ENCODE measurements around the gene BRMS1L. TPM values are rescaled to one million over a fixed set of nuclear protein-coding genes. Genes with fewer than 3 reads are reported as not detected.

BRMS1L gene
- total and polyA plus RNA-seq, 2 donors: 3.1 to 7.4 TPM

- H3K27ac ChIP-seq (ENCODE audit: low read depth in 1 of 2, low read length in 1 of 2): no peak overlapping the region
- no peaks in the 10 kb centered on the region for H3K9me3 ChIP-seq (ENCODE audit: control insufficient read depth in 2 of 2, insufficient read depth in 1 of 2, low read length in 1 of 2)
- H3K4me1 ChIP-seq (ENCODE audit: control insufficient read depth in 2 of 2, insufficient read depth in 2 of 2, low read length in 2 of 2): no peaks in the 10 kb centered on the region
- WGBS: 84% methylated on average over 4 of the region's 4 CpGs
- H3K27me3 ChIP-seq (ENCODE audit: control insufficient read depth in 2 of 2, insufficient read depth in 1 of 2, low read length in 1 of 2): no peaks in the 10 kb centered on the region
- H3K36me3 ChIP-seq (ENCODE audit: control insufficient read depth in 2 of 2, insufficient read depth in 2 of 2, low read length in 1 of 2): no peaks in the 10 kb centered on the region
- no peak for DNase-seq (ENCODE audit: low read depth in 6 of 9, low spot score in 9 of 9)
- H3K4me3 ChIP-seq (ENCODE audit: low read length in 2 of 2): no peak overlapping the region
Observed at GRCh38 chr14:35897616-35898111, 71.5 kb downstream of the BRMS1L start.

- Histone ChIP-seq H3K27me3 (ENCODE audit: control insufficient read depth in 2 of 2, insufficient read depth in 1 of 2, low read length in 1 of 2) (no peaks in the 10 kb centered on the region), H3K4me1 (ENCODE audit: control insufficient read depth in 2 of 2, insufficient read depth in 2 of 2, low read length in 2 of 2) (no peaks in the 10 kb centered on the region), H3K27ac (ENCODE audit: low read depth in 1 of 2, low read length in 1 of 2) (no peak overlapping the region), H3K36me3 (ENCODE audit: control insufficient read depth in 2 of 2, insufficient read depth in 2 of 2, low read length in 1 of 2) (no peaks in the 10 kb centered on the region), H3K9me3 (ENCODE audit: control insufficient read depth in 2 of 2, insufficient read depth in 1 of 2, low read length in 1 of 2) (no peaks in the 10 kb centered on the region), H3K4me3 (ENCODE audit: low read length in 2 of 2) (no peak overlapping the region)
- whole genome bisulfite sequencing: 96% methylated on average over 4 of the region's 4 CpGs
- DNase-seq (ENCODE audit: low read depth in 6 of 9, low spot score in 9 of 9): no peak
Observed at GRCh38 chr14:35898217-35898775, 72.2 kb downstream of the BRMS1L start.

- Histone ChIP-seq H3K36me3 (ENCODE audit: control insufficient read depth in 2 of 2, insufficient read depth in 2 of 2, low read length in 1 of 2) (no peaks in the 10 kb centered on the region), H3K4me3 (ENCODE audit: low read length in 2 of 2) (no peak overlapping the region), H3K4me1 (ENCODE audit: control insufficient read depth in 2 of 2, insufficient read depth in 2 of 2, low read length in 2 of 2) (no peaks in the 10 kb centered on the region), H3K27ac (ENCODE audit: low read depth in 1 of 2, low read length in 1 of 2) (no peak overlapping the region), H3K9me3 (ENCODE audit: control insufficient read depth in 2 of 2, insufficient read depth in 1 of 2, low read length in 1 of 2) (no peaks in the 10 kb centered on the region), H3K27me3 (ENCODE audit: control insufficient read depth in 2 of 2, insufficient read depth in 1 of 2, low read length in 1 of 2) (no peaks in the 10 kb centered on the region)
- 96% methylated on average over 3 of the region's 3 CpGs for WGBS
- no peak for DNase-seq (ENCODE audit: low read depth in 6 of 9, low spot score in 9 of 9)
Observed at GRCh38 chr14:35900741-35901140, 74.6 kb downstream of the BRMS1L start.

- no peaks in the 10 kb centered on the region for H3K4me1 ChIP-seq (ENCODE audit: control insufficient read depth in 2 of 2, insufficient read depth in 2 of 2, low read length in 2 of 2)
- no peaks in the 10 kb centered on the region for H3K9me3 ChIP-seq (ENCODE audit: control insufficient read depth in 2 of 2, insufficient read depth in 1 of 2, low read length in 1 of 2)
- H3K4me3 ChIP-seq (ENCODE audit: low read length in 2 of 2): no peak overlapping the region
- H3K36me3 ChIP-seq (ENCODE audit: control insufficient read depth in 2 of 2, insufficient read depth in 2 of 2, low read length in 1 of 2): no peaks in the 10 kb centered on the region
- H3K27ac ChIP-seq (ENCODE audit: low read depth in 1 of 2, low read length in 1 of 2): no peak overlapping the region
- no peak for DNase-seq (ENCODE audit: low read depth in 6 of 9, low spot score in 9 of 9)
- WGBS: 96% methylated on average over 4 of the region's 4 CpGs
- no peaks in the 10 kb centered on the region for H3K27me3 ChIP-seq (ENCODE audit: control insufficient read depth in 2 of 2, insufficient read depth in 1 of 2, low read length in 1 of 2)
Observed at GRCh38 chr14:35909665-35910064, 83.5 kb downstream of the BRMS1L start.

- H3K36me3 ChIP-seq (ENCODE audit: control insufficient read depth in 2 of 2, insufficient read depth in 2 of 2, low read length in 1 of 2): no peaks in the 10 kb centered on the region
- no peaks in the 10 kb centered on the region for H3K9me3 ChIP-seq (ENCODE audit: control insufficient read depth in 2 of 2, insufficient read depth in 1 of 2, low read length in 1 of 2)
- 98% methylated on average over 4 of the region's 4 CpGs for WGBS
- no peaks in the 10 kb centered on the region for H3K4me1 ChIP-seq (ENCODE audit: control insufficient read depth in 2 of 2, insufficient read depth in 2 of 2, low read length in 2 of 2)
- no peaks in the 10 kb centered on the region for H3K27me3 ChIP-seq (ENCODE audit: control insufficient read depth in 2 of 2, insufficient read depth in 1 of 2, low read length in 1 of 2)
- H3K4me3 ChIP-seq (ENCODE audit: low read length in 2 of 2): no peak overlapping the region
- DNase-seq (ENCODE audit: low read depth in 6 of 9, low spot score in 9 of 9): no peak
- no peak overlapping the region for H3K27ac ChIP-seq (ENCODE audit: low read depth in 1 of 2, low read length in 1 of 2)
Observed at GRCh38 chr14:35910191-35910590, 84.1 kb downstream of the BRMS1L start.

- DNase-seq (ENCODE audit: low read depth in 6 of 9, low spot score in 9 of 9): no peak
- Histone ChIP-seq H3K36me3 (ENCODE audit: control insufficient read depth in 2 of 2, insufficient read depth in 2 of 2, low read length in 1 of 2) (no peaks in the 10 kb centered on the region), H3K27ac (ENCODE audit: low read depth in 1 of 2, low read length in 1 of 2) (no peak overlapping the region), H3K4me1 (ENCODE audit: control insufficient read depth in 2 of 2, insufficient read depth in 2 of 2, low read length in 2 of 2) (no peaks in the 10 kb centered on the region), H3K9me3 (ENCODE audit: control insufficient read depth in 2 of 2, insufficient read depth in 1 of 2, low read length in 1 of 2) (no peaks in the 10 kb centered on the region), H3K4me3 (ENCODE audit: low read length in 2 of 2) (no peak overlapping the region), H3K27me3 (ENCODE audit: control insufficient read depth in 2 of 2, insufficient read depth in 1 of 2, low read length in 1 of 2) (no peaks in the 10 kb centered on the region)
- 92% methylated on average over 4 of the region's 4 CpGs for WGBS
Observed at GRCh38 chr14:35911097-35911496, 85.0 kb downstream of the BRMS1L start.

- H3K4me3 ChIP-seq (ENCODE audit: low read length in 2 of 2): no peak overlapping the region
- H3K9me3 ChIP-seq (ENCODE audit: control insufficient read depth in 2 of 2, insufficient read depth in 1 of 2, low read length in 1 of 2): no peaks in the 10 kb centered on the region
- no peaks in the 10 kb centered on the region for H3K27me3 ChIP-seq (ENCODE audit: control insufficient read depth in 2 of 2, insufficient read depth in 1 of 2, low read length in 1 of 2)
- 83% methylated on average over 4 of the region's 4 CpGs for WGBS
- no peaks in the 10 kb centered on the region for H3K4me1 ChIP-seq (ENCODE audit: control insufficient read depth in 2 of 2, insufficient read depth in 2 of 2, low read length in 2 of 2)
- DNase-seq (ENCODE audit: low read depth in 6 of 9, low spot score in 9 of 9): no peak
- H3K36me3 ChIP-seq (ENCODE audit: control insufficient read depth in 2 of 2, insufficient read depth in 2 of 2, low read length in 1 of 2): no peaks in the 10 kb centered on the region
- no peak overlapping the region for H3K27ac ChIP-seq (ENCODE audit: low read depth in 1 of 2, low read length in 1 of 2)
Observed at GRCh38 chr14:35915185-35915584, 89.0 kb downstream of the BRMS1L start.

GRCh38 chr14:35915775-35916174 lies 89.6 kb downstream of the BRMS1L start:
- H3K27me3 ChIP-seq (ENCODE audit: control insufficient read depth in 2 of 2, insufficient read depth in 1 of 2, low read length in 1 of 2): no peaks in the 10 kb centered on the region
- H3K9me3 ChIP-seq (ENCODE audit: control insufficient read depth in 2 of 2, insufficient read depth in 1 of 2, low read length in 1 of 2): no peaks in the 10 kb centered on the region
- no peak overlapping the region for H3K4me3 ChIP-seq (ENCODE audit: low read length in 2 of 2)
- no peaks in the 10 kb centered on the region for H3K36me3 ChIP-seq (ENCODE audit: control insufficient read depth in 2 of 2, insufficient read depth in 2 of 2, low read length in 1 of 2)
- DNase-seq (ENCODE audit: low read depth in 6 of 9, low spot score in 9 of 9): no peak
- H3K27ac ChIP-seq (ENCODE audit: low read depth in 1 of 2, low read length in 1 of 2): no peak overlapping the region
- no peaks in the 10 kb centered on the region for H3K4me1 ChIP-seq (ENCODE audit: control insufficient read depth in 2 of 2, insufficient read depth in 2 of 2, low read length in 2 of 2)
- WGBS: 96% methylated on average over 1 of the region's 1 CpG
